ENCODE results near the gene SYNPO2. TPM values are rescaled to one million over a fixed set of nuclear protein-coding genes. Genes with fewer than 3 reads are reported as not detected.

Gene SYNPO2
- total RNA-seq, 2 experiments from 2014 or later: 0.13 to 0.18 TPM

DNA sequence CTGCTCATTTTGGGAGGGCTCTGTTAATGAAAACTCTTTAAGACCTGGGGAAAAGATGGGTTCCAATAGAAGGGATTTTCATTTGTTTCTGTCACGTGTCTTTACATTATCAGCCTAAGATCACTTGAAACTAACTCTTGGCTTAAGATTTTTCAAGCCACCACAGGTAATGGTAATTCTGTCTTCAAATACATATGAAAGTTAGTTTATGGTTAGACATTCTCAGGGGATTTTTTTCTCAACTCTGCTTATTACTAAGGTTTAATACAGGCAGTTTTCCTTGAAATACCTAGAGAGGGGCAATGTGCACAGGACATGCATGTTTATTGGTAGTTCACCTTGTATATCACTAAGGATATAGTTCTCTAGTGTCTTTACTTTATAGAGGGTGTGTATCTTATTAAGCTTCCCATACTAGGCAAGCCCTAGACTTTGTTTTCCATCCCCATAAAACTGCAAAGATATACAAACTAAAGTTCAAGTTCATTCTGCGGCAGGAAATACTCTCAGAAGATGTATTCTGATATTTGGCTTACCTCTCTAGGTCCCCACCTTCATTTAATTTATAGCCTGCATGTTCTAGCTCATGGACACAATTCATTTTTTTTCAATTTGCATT lies 208.7 kb downstream of the SYNPO2 start:
- H3K36me3 Mint-ChIP-seq (ENCODE audit: low read depth): no peaks in the 10 kb centered on the region
- H3K4me1 Mint-ChIP-seq (ENCODE audit: low read depth): no peaks in the 10 kb centered on the region
- H3K4me3 Mint-ChIP-seq: no peak overlapping the region
- no peak for ATAC-seq
- no peak overlapping the region for H3K27ac Mint-ChIP-seq
- TF ChIP-seq, protein P1, sequence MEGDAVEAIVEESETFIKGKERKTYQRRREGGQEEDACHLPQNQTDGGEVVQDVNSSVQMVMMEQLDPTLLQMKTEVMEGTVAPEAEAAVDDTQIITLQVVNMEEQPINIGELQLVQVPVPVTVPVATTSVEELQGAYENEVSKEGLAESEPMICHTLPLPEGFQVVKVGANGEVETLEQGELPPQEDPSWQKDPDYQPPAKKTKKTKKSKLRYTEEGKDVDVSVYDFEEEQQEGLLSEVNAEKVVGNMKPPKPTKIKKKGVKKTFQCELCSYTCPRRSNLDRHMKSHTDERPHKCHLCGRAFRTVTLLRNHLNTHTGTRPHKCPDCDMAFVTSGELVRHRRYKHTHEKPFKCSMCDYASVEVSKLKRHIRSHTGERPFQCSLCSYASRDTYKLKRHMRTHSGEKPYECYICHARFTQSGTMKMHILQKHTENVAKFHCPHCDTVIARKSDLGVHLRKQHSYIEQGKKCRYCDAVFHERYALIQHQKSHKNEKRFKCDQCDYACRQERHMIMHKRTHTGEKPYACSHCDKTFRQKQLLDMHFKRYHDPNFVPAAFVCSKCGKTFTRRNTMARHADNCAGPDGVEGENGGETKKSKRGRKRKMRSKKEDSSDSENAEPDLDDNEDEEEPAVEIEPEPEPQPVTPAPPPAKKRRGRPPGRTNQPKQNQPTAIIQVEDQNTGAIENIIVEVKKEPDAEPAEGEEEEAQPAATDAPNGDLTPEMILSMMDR (IDR thresholded peaks at IDR 0.05): no peak
- DNase-seq: no peak
- intact Hi-C loops (cut with micrococcal nuclease): no loop called here
- H3K9me3 Mint-ChIP-seq: no peaks in the 10 kb centered on the region
- CTCF ChIA-PET: no interaction called here
- peaks cover 3% of the 10 kb centered on the region for H3K27me3 Mint-ChIP-seq
- POLR2A ChIA-PET: no interaction called here

DNA sequence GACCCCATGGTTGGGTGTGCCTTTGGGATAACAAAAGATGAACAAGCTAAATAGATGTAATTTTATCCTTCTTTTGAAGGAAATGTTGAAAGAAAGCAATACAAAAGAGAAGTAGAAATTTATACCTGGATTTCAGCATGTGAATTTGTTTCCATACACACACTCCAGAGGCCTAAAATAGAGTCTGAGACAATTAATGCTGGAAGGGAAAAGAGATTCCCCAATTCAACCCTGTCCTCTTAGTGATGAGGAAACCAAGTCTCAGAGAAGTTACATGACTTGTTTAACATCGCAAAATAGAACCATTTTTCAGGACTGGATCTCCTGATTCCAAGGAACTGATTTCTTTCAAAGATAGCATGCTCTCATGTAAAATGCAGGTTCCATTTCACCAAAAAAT lies 209.7 kb downstream of the SYNPO2 start:
- ATAC-seq (no peak), DNase-seq (no peak)
- Mint-ChIP-seq H3K4me3 (no peak overlapping the region), H3K4me1 (ENCODE audit: low read depth) (peaks cover 2% of the 10 kb centered on the region), H3K27me3 (peaks cover 3% of the 10 kb centered on the region), H3K9me3 (no peaks in the 10 kb centered on the region), H3K36me3 (ENCODE audit: low read depth) (no peaks in the 10 kb centered on the region), H3K27ac (no peak overlapping the region)
- TF ChIP-seq, protein P1 (IDR thresholded peaks at IDR 0.05): no peak
- CTCF ChIA-PET: no interaction called here
- intact Hi-C loops (cut with micrococcal nuclease): no loop called here
- POLR2A ChIA-PET: no interaction called here

DNA sequence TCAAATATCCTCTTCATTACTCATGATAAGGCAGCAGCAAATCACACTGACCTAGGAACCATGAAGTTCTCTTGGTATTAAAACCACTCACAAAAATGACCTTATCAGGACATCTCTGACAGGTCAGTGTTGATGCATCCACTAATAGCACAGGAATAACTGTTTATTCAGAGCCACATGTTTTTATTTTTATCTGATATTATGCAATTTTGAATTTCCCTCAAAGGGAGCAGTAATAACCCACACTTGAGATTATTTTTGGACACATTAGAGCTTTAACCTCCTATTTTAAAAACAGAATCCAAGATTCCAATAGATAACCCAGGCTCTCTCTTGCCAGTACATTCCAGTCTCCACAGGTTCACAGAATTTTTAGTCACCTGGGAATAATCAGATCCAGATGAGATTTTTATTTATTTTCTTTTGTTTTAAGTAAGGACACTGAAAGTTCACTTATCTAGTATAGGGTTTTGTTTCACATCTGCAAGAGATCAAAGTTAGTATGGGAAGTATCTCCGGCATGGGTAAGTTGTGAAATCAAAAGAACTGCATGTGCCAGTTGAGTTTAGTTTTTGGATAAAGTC lies 210.7 kb downstream of the SYNPO2 start:
- no peaks in the 10 kb centered on the region for H3K36me3 Mint-ChIP-seq (ENCODE audit: low read depth)
- POLR2A ChIA-PET: no interaction called here
- H3K27ac Mint-ChIP-seq: no peak overlapping the region
- TF ChIP-seq, protein P1 (IDR thresholded peaks at IDR 0.05): no peak
- peaks cover 2% of the 10 kb centered on the region for H3K4me1 Mint-ChIP-seq (ENCODE audit: low read depth)
- no peak for ATAC-seq
- CTCF ChIA-PET: no interaction called here
- no peak overlapping the region for H3K4me3 Mint-ChIP-seq
- H3K9me3 Mint-ChIP-seq: no peaks in the 10 kb centered on the region
- no peak for DNase-seq
- peaks cover 3% of the 10 kb centered on the region for H3K27me3 Mint-ChIP-seq
- intact Hi-C loops (cut with micrococcal nuclease): no loop called here

DNA sequence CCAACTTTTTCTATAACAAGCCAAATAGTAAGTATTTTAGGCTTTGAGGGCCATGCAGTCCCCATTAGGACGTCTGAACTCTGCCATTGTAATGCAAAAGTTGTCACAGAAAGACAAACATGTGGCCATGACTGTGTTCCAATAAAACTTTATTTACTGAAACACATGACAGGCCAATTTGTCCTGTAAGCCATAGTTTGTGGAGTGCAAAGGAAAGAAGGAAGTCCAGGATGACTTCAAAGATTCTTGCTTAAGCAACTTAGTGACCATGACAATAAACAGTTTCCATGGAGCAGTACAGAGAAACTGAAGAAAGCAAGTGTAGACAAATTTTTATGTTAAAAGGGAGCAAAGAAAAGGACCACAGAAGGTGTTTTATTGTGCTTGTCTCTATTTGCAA lies 212.0 kb downstream of the SYNPO2 start:
- Mint-ChIP-seq H3K36me3 (ENCODE audit: low read depth) (no peaks in the 10 kb centered on the region), H3K27ac (no peak overlapping the region), H3K4me3 (no peak overlapping the region), H3K4me1 (ENCODE audit: low read depth) (peaks cover 5% of the 10 kb centered on the region), H3K27me3 (peaks cover 1% of the 10 kb centered on the region), H3K9me3 (no peaks in the 10 kb centered on the region)
- TF ChIP-seq, protein P1 (IDR thresholded peaks at IDR 0.05): no peak
- intact Hi-C loops (cut with micrococcal nuclease): no loop called here
- ChIA-PET CTCF (no interaction called here), POLR2A (interaction anchor here (0.7 kb wide), 1 partner anchor 515 kb away, joined by 3 read pairs; no protein-coding TSS in a partner anchor)
- DNase-seq (no peak), ATAC-seq (no peak)

DNA sequence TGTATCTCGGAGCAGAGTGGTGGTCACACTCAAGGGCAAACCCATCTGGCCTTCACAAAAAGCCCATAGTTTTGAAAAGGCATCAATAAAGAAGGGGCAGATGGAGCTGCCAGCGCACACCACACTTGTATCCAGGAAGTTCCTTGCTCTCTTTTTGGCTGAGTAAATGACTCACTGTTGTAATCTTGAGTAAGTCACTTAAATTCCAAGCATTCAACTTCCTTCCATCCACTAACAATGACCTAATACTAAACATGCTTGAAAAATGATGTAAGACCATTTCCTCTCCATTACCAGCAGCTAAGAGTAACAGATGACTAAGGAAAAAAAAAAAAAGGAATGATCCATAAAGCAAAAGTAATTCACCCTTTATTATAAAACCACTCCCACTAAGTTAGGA lies 214.6 kb downstream of the SYNPO2 start:
- Mint-ChIP-seq H3K4me3 (no peak overlapping the region), H3K27me3 (no peaks in the 10 kb centered on the region), H3K4me1 (ENCODE audit: low read depth) (peaks cover 9% of the 10 kb centered on the region), H3K36me3 (ENCODE audit: low read depth) (no peaks in the 10 kb centered on the region), H3K9me3 (no peaks in the 10 kb centered on the region), H3K27ac (no peak overlapping the region)
- TF ChIP-seq, protein P1 (IDR thresholded peaks at IDR 0.05): no peak
- ChIA-PET CTCF (interaction anchor here (0.8 to 0.9 kb wide), 2 partner anchors 9 to 72 kb away, joined by 3 read pairs; no protein-coding TSS in a partner anchor), POLR2A (no interaction called here)
- ATAC-seq (no peak), DNase-seq (no peak)
- intact Hi-C loops (cut with micrococcal nuclease): no loop called here
